22Rv1 (cell line): ENCODE data around the gene TUBGCP2.

Experiments
- ZFX ChIP-seq: fragments of 450-650 bp; IDR thresholded peaks from 2 replicates; pipeline ENCODE4 v1.6.1; 2017; ENCODE audit warnings: antibody characterized with exemption, borderline replicate concordance
- TF ChIP-seq, protein P1 (sequence below): fragments of 450-650 bp; IDR thresholded peaks from 2 replicates; pipeline ENCODE4 v1.5.1; 2017; ENCODE audit warnings: mild to moderate bottlenecking

- TF ChIP-seq, protein P1, sequence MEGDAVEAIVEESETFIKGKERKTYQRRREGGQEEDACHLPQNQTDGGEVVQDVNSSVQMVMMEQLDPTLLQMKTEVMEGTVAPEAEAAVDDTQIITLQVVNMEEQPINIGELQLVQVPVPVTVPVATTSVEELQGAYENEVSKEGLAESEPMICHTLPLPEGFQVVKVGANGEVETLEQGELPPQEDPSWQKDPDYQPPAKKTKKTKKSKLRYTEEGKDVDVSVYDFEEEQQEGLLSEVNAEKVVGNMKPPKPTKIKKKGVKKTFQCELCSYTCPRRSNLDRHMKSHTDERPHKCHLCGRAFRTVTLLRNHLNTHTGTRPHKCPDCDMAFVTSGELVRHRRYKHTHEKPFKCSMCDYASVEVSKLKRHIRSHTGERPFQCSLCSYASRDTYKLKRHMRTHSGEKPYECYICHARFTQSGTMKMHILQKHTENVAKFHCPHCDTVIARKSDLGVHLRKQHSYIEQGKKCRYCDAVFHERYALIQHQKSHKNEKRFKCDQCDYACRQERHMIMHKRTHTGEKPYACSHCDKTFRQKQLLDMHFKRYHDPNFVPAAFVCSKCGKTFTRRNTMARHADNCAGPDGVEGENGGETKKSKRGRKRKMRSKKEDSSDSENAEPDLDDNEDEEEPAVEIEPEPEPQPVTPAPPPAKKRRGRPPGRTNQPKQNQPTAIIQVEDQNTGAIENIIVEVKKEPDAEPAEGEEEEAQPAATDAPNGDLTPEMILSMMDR, result no peak
- TF ChIP-seq ZFX, result no peak
These were observed 49.7 kb downstream of the TUBGCP2 start for GRCh38 chr10:133258818-133259601.
